Dendritic cell treated with granulocyte-macrophage colony-stimulating factor and Interleukin-4, amounts not matched to agents 40 ng/mL and 50 ng/mL, for 4 days (primary cell): Measurements from ENCODE around the gene PPP1R3G.

Experiments
- H3K27ac Mint-ChIP-seq: one replicate; pipeline ENCODE4 v1.8.0; 2022; ENCODE audit warnings: mild to moderate bottlenecking, mixed read lengths
- H3K27me3 Mint-ChIP-seq: one replicate; pipeline ENCODE4 v1.8.0; 2022; ENCODE audit warnings: mild to moderate bottlenecking, mixed read lengths
- H3K36me3 Mint-ChIP-seq: one replicate; pipeline ENCODE4 v1.8.0; 2022; ENCODE audit warnings: low read depth, mixed read lengths
- H3K4me1 Mint-ChIP-seq: one replicate; pipeline ENCODE4 v1.8.0; 2022; ENCODE audit warnings: low read depth, mixed read lengths
- H3K4me3 Mint-ChIP-seq: one replicate; pipeline ENCODE4 v1.8.0; 2022; ENCODE audit warnings: mild to moderate bottlenecking, moderate library complexity, mixed read lengths
- H3K9me3 Mint-ChIP-seq: one replicate; pipeline ENCODE4 v1.8.0; 2022; ENCODE audit warnings: mixed read lengths
- intact Hi-C: fragments of 100-400 bp; cut with micrococcal nuclease; formaldehyde crosslinking; loops from one replicate; pipeline ENCODE4 v1.15.0; 2022

The PPP1R3G gene

GRCh38 chr6:5084781-5085647 is at the start of gene PPP1R3G:
Gene PPP1R3G (plus strand): TSS chr6:5085341. CDS start chr6:5085486, 145 bp downstream.
- Mint-ChIP-seq H3K27me3 (peaks cover 39% of the 10 kb centered on the region), H3K36me3 (no peaks in the 10 kb centered on the region), H3K4me1 (peaks cover 37% of the 10 kb centered on the region), H3K4me3 (peak within 1 kb of the TSS; percentile 86), H3K27ac (peak within 1 kb of the TSS; percentile 92), H3K9me3 (no peaks in the 10 kb centered on the region)
- intact Hi-C loops, result no loop called here

GRCh38 chr6:5036269-5036668 is 48.9 kb upstream of the PPP1R3G start:
- Mint-ChIP-seq H3K27me3 (no peaks in the 10 kb centered on the region), H3K36me3 (no peaks in the 10 kb centered on the region), H3K27ac (no peak overlapping the region), H3K9me3 (no peaks in the 10 kb centered on the region), H3K4me1 (peaks cover 24% of the 10 kb centered on the region), H3K4me3 (no peak overlapping the region)
- intact Hi-C loops, result no loop called here

GRCh38 chr6:5041955-5042354 is 43.2 kb upstream of the PPP1R3G start:
- Mint-ChIP-seq H3K4me1 (no peaks in the 10 kb centered on the region), H3K4me3 (no peak overlapping the region), H3K9me3 (no peaks in the 10 kb centered on the region), H3K36me3 (no peaks in the 10 kb centered on the region), H3K27me3 (no peaks in the 10 kb centered on the region), H3K27ac (no peak overlapping the region)
- intact Hi-C loops, result no loop called here

GRCh38 chr6:5042436-5042835 is 42.7 kb upstream of the PPP1R3G start:
- Mint-ChIP-seq H3K27me3 (no peaks in the 10 kb centered on the region), H3K9me3 (no peaks in the 10 kb centered on the region), H3K4me1 (no peaks in the 10 kb centered on the region), H3K4me3 (no peak overlapping the region), H3K27ac (no peak overlapping the region), H3K36me3 (no peaks in the 10 kb centered on the region)
- intact Hi-C loops, result no loop called here

- Mint-ChIP-seq H3K27me3 (no peaks in the 10 kb centered on the region), H3K27ac (no peak overlapping the region), H3K36me3 (no peaks in the 10 kb centered on the region), H3K4me1 (no peaks in the 10 kb centered on the region), H3K4me3 (no peak overlapping the region), H3K9me3 (peaks cover 11% of the 10 kb centered on the region)
- intact Hi-C loops, result no loop called here
These were observed 40.3 kb upstream of the PPP1R3G start for GRCh38 chr6:5044866-5045265.

- no peaks in the 10 kb centered on the region for H3K27me3 Mint-ChIP-seq
- no peaks in the 10 kb centered on the region for H3K36me3 Mint-ChIP-seq
- peaks cover 13% of the 10 kb centered on the region for H3K9me3 Mint-ChIP-seq
- H3K4me3 Mint-ChIP-seq, result no peak overlapping the region
- no peaks in the 10 kb centered on the region for H3K4me1 Mint-ChIP-seq
- H3K27ac Mint-ChIP-seq, result no peak overlapping the region
- intact Hi-C loops, result no loop called here
These were observed 39.7 kb upstream of the PPP1R3G start for GRCh38 chr6:5045416-5045815.

GRCh38 chr6:5046430-5046829 is 38.7 kb upstream of the PPP1R3G start:
- Mint-ChIP-seq H3K27me3 (no peaks in the 10 kb centered on the region), H3K4me3 (no peak overlapping the region), H3K27ac (no peak overlapping the region), H3K4me1 (no peaks in the 10 kb centered on the region), H3K9me3 (peaks cover 23% of the 10 kb centered on the region), H3K36me3 (peaks cover 9% of the 10 kb centered on the region)
- intact Hi-C loops, result no loop called here

- no peak overlapping the region for H3K27ac Mint-ChIP-seq
- intact Hi-C loops, result loop anchor here (10.0 kb wide), 1 partner anchor 325 kb away; no protein-coding TSS in a partner anchor
These were observed 35.1 kb upstream of the PPP1R3G start for GRCh38 chr6:5050009-5050408.

GRCh38 chr6:5051394-5051793 is 33.7 kb upstream of the PPP1R3G start:
- peaks cover 6% of the 10 kb centered on the region for H3K4me1 Mint-ChIP-seq
- H3K4me3 Mint-ChIP-seq, result no peak overlapping the region
- no peaks in the 10 kb centered on the region for H3K27me3 Mint-ChIP-seq
- H3K27ac Mint-ChIP-seq, result no peak overlapping the region
- intact Hi-C loops, result loop anchor here (10.0 kb wide), 1 partner anchor 323 kb away; no protein-coding TSS in a partner anchor
- peaks cover 11% of the 10 kb centered on the region for H3K36me3 Mint-ChIP-seq
- peaks cover 29% of the 10 kb centered on the region for H3K9me3 Mint-ChIP-seq

More at GRCh38 chr6:5050009-5050408, 35.1 kb upstream of the PPP1R3G start:
- H3K27me3 Mint-ChIP-seq, result no peaks in the 10 kb centered on the region
- H3K36me3 Mint-ChIP-seq, result peaks cover 11% of the 10 kb centered on the region
- H3K4me3 Mint-ChIP-seq, result no peak overlapping the region
- peaks cover 29% of the 10 kb centered on the region for H3K9me3 Mint-ChIP-seq
- H3K4me1 Mint-ChIP-seq, result peaks cover 6% of the 10 kb centered on the region

GRCh38 chr6:5053038-5053437 is 32.1 kb upstream of the PPP1R3G start:
- no peak overlapping the region for H3K4me3 Mint-ChIP-seq
- peaks cover 6% of the 10 kb centered on the region for H3K4me1 Mint-ChIP-seq
- H3K9me3 Mint-ChIP-seq, result peaks cover 29% of the 10 kb centered on the region
- peak overlapping the region; percentile 10 for H3K27ac Mint-ChIP-seq
- no peaks in the 10 kb centered on the region for H3K27me3 Mint-ChIP-seq
- intact Hi-C loops, result loop anchor here (10.0 kb wide), 1 partner anchor 322 kb away; no protein-coding TSS in a partner anchor
- H3K36me3 Mint-ChIP-seq, result peaks cover 11% of the 10 kb centered on the region

GRCh38 chr6:5053864-5054244 is 31.3 kb upstream of the PPP1R3G start:
- Mint-ChIP-seq H3K4me3 (no peak overlapping the region), H3K27ac (no peak overlapping the region), H3K36me3 (peaks cover 11% of the 10 kb centered on the region), H3K27me3 (no peaks in the 10 kb centered on the region), H3K9me3 (peaks cover 22% of the 10 kb centered on the region), H3K4me1 (peaks cover 6% of the 10 kb centered on the region)
- intact Hi-C loops, result loop anchor here (10.0 kb wide), 1 partner anchor 321 kb away; no protein-coding TSS in a partner anchor

GRCh38 chr6:5054245-5054873 is 30.8 kb upstream of the PPP1R3G start:
- Mint-ChIP-seq H3K27ac (no peak overlapping the region), H3K9me3 (peaks cover 18% of the 10 kb centered on the region), H3K4me3 (no peak overlapping the region), H3K27me3 (no peaks in the 10 kb centered on the region), H3K36me3 (peaks cover 11% of the 10 kb centered on the region), H3K4me1 (peaks cover 6% of the 10 kb centered on the region)
- intact Hi-C loops, result loop anchor here (10.0 kb wide), 1 partner anchor 320 kb away; no protein-coding TSS in a partner anchor

- intact Hi-C loops, result loop anchor here (10.0 kb wide), 1 partner anchor 320 kb away; no protein-coding TSS in a partner anchor
- no peak overlapping the region for H3K27ac Mint-ChIP-seq
- peaks cover 6% of the 10 kb centered on the region for H3K4me1 Mint-ChIP-seq
- peaks cover 18% of the 10 kb centered on the region for H3K9me3 Mint-ChIP-seq
- no peaks in the 10 kb centered on the region for H3K27me3 Mint-ChIP-seq
- no peak overlapping the region for H3K4me3 Mint-ChIP-seq
- H3K36me3 Mint-ChIP-seq, result peaks cover 11% of the 10 kb centered on the region
These were observed 30.0 kb upstream of the PPP1R3G start for GRCh38 chr6:5055118-5055517.

- no peak overlapping the region for H3K4me3 Mint-ChIP-seq
- H3K4me1 Mint-ChIP-seq, result peaks cover 3% of the 10 kb centered on the region
- H3K36me3 Mint-ChIP-seq, result no peaks in the 10 kb centered on the region
- H3K27me3 Mint-ChIP-seq, result no peaks in the 10 kb centered on the region
- intact Hi-C loops, result loop anchor here (10.0 kb wide), 1 partner anchor 317 kb away; no protein-coding TSS in a partner anchor
- H3K9me3 Mint-ChIP-seq, result no peaks in the 10 kb centered on the region
- H3K27ac Mint-ChIP-seq, result no peak overlapping the region
These were observed 26.9 kb upstream of the PPP1R3G start for GRCh38 chr6:5058254-5058653.
